PC-3 (cell line): Measurements from ENCODE around the gene ATP8A2. TPM values are rescaled to one million over a fixed set of nuclear protein-coding genes. Genes with fewer than 3 reads are reported as not detected.

Source experiments
- ATAC-seq: fragments of 200-7000 bp; cut with Tn5 transposase; 2 replicates; pipeline ENCODE4 v1.9.1; 2020; ENCODE audit warnings: mild to moderate bottlenecking, moderate library complexity
- BruUV-seq: library from RNA; stranded (reverse); fragments of 400-500 nt; replicated peaks from 2 replicates; lab custom pipeline; 2021; lab: Mats Ljungman, UMichigan
- CTCF ChIA-PET: fragments of 300-600 bp; sonication (Branson Sonifier 250); formaldehyde crosslinking; loops from one replicate; lab custom pipeline; 2022; ENCODE audit warnings: antibody characterized with exemption; lab: Charles Lee
- POLR2A ChIA-PET: fragments of 300-600 bp; sonication (Branson Sonifier 250); formaldehyde crosslinking; loops from one replicate; lab custom pipeline; 2022; ENCODE audit warnings: antibody characterized with exemption; ENCODE audit not compliant: unreplicated experiment; lab: Charles Lee
- DNase-seq: peaks from one replicate; pipeline ENCODE4 v3.0.0-alpha.2; 2015
- H2AFZ ChIP-seq: fragments of 300-600 bp; sonication (generic); 2 replicates; pipeline ENCODE4 v1.6.0; 2016; ENCODE audit warnings: antibody characterized with exemption, low read length
- H3F3A ChIP-seq: fragments of 300-600 bp; sonication (generic); one replicate; pipeline ENCODE4 v1.6.0; 2017; ENCODE audit warnings: antibody characterized with exemption, low read length, control low read depth, mild to moderate bottlenecking; ENCODE audit not compliant: unreplicated experiment
- H3K27ac ChIP-seq: fragments of 300-600 bp; sonication (generic); 2 replicates; pipeline ENCODE4 v1.5.1; 2016; ENCODE audit warnings: mild to moderate bottlenecking, low read length
- H3K27me3 ChIP-seq: fragments of 300-600 bp; sonication (generic); 2 replicates; pipeline ENCODE4 v1.6.1; 2016; ENCODE audit warnings: low read length, mixed read lengths
- H3K36me3 ChIP-seq: fragments of 300-600 bp; sonication (generic); 2 replicates; pipeline ENCODE4 v1.6.1; 2016; ENCODE audit warnings: low read depth, mixed run types, low read length, mixed read lengths
- H3K4me1 ChIP-seq: fragments of 300-600 bp; sonication (generic); 2 replicates; pipeline ENCODE4 v1.5.1; 2016; ENCODE audit warnings: low read length; ENCODE audit not compliant: insufficient read depth
- H3K4me2 ChIP-seq: fragments of 300-600 bp; sonication (generic); 2 replicates; pipeline ENCODE4 v1.6.0; 2016; ENCODE audit warnings: low read length
- H3K4me3 ChIP-seq: fragments of 300-600 bp; sonication (generic); 2 replicates; pipeline ENCODE4 v1.5.1; 2016; ENCODE audit warnings: mild to moderate bottlenecking, low read length, mixed read lengths
- H3K79me2 ChIP-seq: fragments of 300-600 bp; sonication (generic); 2 replicates; pipeline ENCODE4 v1.6.1; 2017; ENCODE audit warnings: low read length, mixed read lengths
- H3K9ac ChIP-seq: fragments of 300-600 bp; sonication (generic); 2 replicates; pipeline ENCODE4 v1.6.0; 2016; ENCODE audit warnings: mild to moderate bottlenecking, low read length
- H3K9me2 ChIP-seq: fragments of 300-600 bp; sonication (generic); replicated peaks from 2 replicates; pipeline ENCODE4 v1.6.1; 2016; ENCODE audit warnings: mixed run types, low read length, mixed read lengths
- H3K9me3 ChIP-seq: fragments of 300-600 bp; sonication (generic); 2 replicates; pipeline ENCODE4 v1.6.1; 2016; ENCODE audit warnings: low read length, mixed read lengths
- H4K20me1 ChIP-seq: fragments of 300-600 bp; sonication (generic); 2 replicates; pipeline ENCODE4 v1.6.1; 2016; ENCODE audit warnings: low read length, mixed read lengths
- EZH2 ChIP-seq: fragments of 300-600 bp; sonication (generic); IDR thresholded peaks from one replicate; pipeline ENCODE4 v1.6.1; 2017; ENCODE audit warnings: antibody characterized with exemption, mild to moderate bottlenecking, low read length; ENCODE audit not compliant: unreplicated experiment
- EZH2phosphoT487 ChIP-seq: fragments of 300-600 bp; sonication (generic); IDR thresholded peaks from 2 replicates; pipeline ENCODE4 v1.6.1; 2018; ENCODE audit warnings: mild to moderate bottlenecking, antibody characterized with exemption, low read length, borderline replicate concordance
- intact Hi-C: fragments of 100-400 bp; cut with micrococcal nuclease; formaldehyde crosslinking; loops from 2 replicates; pipeline ENCODE4 v1.9.0; 2023
- total RNA-seq: library from RNA; depleted of rRNA; stranded (reverse); fragments of >200 nt; gene quantifications from 2 replicates; pipeline ENCODE4 v1.2.3, GENCODE V29; 2014
- TF ChIP-seq, protein P1 (sequence below): fragments of 300-600 bp; sonication (generic); conservative IDR thresholded peaks from 2 replicates; pipeline ENCODE4 v1.5.1; 2017; ENCODE audit warnings: antibody characterized with exemption, low read depth, mild to moderate bottlenecking, low read length

Gene ATP8A2
- total RNA-seq, 1 experiment from 2014 or later = 0.04 TPM

DNA sequence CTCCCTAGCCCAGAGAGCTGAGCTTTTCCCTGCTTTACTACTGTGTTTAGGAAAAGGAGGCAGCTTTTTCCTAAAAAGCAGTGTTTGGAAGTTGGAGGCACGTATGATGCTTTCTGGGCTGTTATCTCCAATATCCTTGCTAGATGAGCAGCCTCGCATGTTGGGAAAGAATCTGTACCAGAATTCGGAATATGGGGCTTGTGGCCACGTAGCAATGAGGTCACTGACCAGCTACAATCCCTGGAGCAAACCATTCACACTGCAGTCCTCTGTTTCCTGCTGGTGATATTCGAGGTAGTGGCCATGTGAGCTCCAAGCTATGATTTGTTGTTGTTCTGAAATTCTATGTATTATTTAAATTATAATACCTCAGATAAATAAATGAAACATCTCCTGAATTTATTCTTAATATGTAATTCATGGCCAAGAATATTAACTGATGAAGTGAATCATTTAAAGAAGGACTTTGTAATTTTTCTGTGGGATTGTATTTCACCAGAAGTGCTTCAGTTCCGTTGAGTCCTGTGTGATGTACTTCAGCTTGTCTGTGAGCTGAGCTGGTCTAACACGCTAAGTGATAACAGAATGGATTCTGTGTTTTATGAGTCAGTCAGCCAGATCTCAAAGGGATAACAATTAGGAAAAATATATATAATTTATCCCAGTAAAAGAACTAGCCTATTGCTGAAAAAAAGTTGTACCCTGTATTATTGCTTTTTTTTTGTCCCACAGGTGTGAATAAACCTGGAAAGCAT is 360.5 kb downstream of the ATP8A2 start:
- TF ChIP-seq, protein P1, sequence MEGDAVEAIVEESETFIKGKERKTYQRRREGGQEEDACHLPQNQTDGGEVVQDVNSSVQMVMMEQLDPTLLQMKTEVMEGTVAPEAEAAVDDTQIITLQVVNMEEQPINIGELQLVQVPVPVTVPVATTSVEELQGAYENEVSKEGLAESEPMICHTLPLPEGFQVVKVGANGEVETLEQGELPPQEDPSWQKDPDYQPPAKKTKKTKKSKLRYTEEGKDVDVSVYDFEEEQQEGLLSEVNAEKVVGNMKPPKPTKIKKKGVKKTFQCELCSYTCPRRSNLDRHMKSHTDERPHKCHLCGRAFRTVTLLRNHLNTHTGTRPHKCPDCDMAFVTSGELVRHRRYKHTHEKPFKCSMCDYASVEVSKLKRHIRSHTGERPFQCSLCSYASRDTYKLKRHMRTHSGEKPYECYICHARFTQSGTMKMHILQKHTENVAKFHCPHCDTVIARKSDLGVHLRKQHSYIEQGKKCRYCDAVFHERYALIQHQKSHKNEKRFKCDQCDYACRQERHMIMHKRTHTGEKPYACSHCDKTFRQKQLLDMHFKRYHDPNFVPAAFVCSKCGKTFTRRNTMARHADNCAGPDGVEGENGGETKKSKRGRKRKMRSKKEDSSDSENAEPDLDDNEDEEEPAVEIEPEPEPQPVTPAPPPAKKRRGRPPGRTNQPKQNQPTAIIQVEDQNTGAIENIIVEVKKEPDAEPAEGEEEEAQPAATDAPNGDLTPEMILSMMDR = no peak
- TF ChIP-seq EZH2 (no peak), EZH2phosphoT487 (no peak)
- DNase-seq (no peak), ATAC-seq (no peak)
- no peak overlapping the region for H2AFZ ChIP-seq
- no peaks in the 10 kb centered on the region for H3K79me2 ChIP-seq
- H3K9me2 ChIP-seq = no peaks in the 10 kb centered on the region
- CTCF ChIA-PET = no interaction called here
- BruUV-seq = no TSS peak
- H3K4me3 ChIP-seq = no peak overlapping the region
- no peak overlapping the region for H3K27ac ChIP-seq
- no peaks in the 10 kb centered on the region for H4K20me1 ChIP-seq
- H3K27me3 ChIP-seq = no peaks in the 10 kb centered on the region; the same call in 1 of the 2 replicates
- H3F3A ChIP-seq = no peaks in the 10 kb centered on the region
- POLR2A ChIA-PET = no interaction called here
- no peaks in the 10 kb centered on the region for H3K9me3 ChIP-seq
- intact Hi-C loops = no loop called here
- no peaks in the 10 kb centered on the region for H3K36me3 ChIP-seq
- H3K4me1 ChIP-seq = peaks cover 16% of the 10 kb centered on the region
- H3K4me2 ChIP-seq = no peak overlapping the region
- H3K9ac ChIP-seq = no peak overlapping the region

DNA sequence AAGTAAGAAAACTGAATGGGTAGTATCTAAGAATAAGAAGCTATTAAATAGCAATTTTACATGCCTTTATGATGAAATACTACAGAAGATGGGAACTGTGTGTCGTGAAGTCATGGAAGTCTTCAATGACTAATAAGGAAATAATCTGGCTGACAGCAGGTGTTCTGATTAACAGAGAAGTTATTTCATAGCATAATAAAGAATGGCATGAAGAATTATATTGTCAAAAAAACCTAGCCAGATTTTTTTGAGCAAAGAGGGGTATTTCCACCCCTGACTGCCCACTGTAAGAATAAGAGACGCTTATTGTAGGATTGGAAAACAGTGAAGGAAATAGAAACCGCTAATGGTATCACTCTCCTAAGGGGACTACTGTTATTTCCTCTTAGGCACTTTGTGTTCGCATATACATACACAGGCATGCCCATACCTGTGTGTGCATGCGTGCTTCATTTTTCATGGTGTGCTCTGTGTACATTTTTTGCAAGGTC is 361.3 kb downstream of the ATP8A2 start:
- ChIA-PET POLR2A (no interaction called here), CTCF (no interaction called here)
- ATAC-seq = no peak
- no peaks in the 10 kb centered on the region for H4K20me1 ChIP-seq
- no peaks in the 10 kb centered on the region for H3K36me3 ChIP-seq
- peaks cover 16% of the 10 kb centered on the region for H3K4me1 ChIP-seq
- BruUV-seq = no TSS peak
- DNase-seq = peak; percentile 68
- no peak overlapping the region for H3K4me3 ChIP-seq
- intact Hi-C loops = no loop called here
- H3K27me3 ChIP-seq = no peaks in the 10 kb centered on the region; the same call in 1 of the 2 replicates
- no peak overlapping the region for H3K9ac ChIP-seq
- H3K9me2 ChIP-seq = no peaks in the 10 kb centered on the region
- H3K79me2 ChIP-seq = no peaks in the 10 kb centered on the region
- TF ChIP-seq EZH2phosphoT487 = no peak
- no peak for TF ChIP-seq EZH2
- TF ChIP-seq, protein P1 = no peak
- H2AFZ ChIP-seq = no peak overlapping the region
- H3K9me3 ChIP-seq = no peaks in the 10 kb centered on the region
- H3K4me2 ChIP-seq = no peak overlapping the region
- no peaks in the 10 kb centered on the region for H3F3A ChIP-seq
- no peak overlapping the region for H3K27ac ChIP-seq
